Ectodermal cell (in vitro differentiated cells): ENCODE measurements around the gene WAC.
A peak's percentile ranks its signal among the peaks of the same experiment; 100 is the strongest.
"Not testable (repeated sequence)": the region's sequence is repeated elsewhere in the genome, so short reads cannot be mapped to it uniquely, and the experiment has no call there.

ENCODE experiments used
- H3K27ac ChIP-seq: 2 replicates; pipeline ENCODE4 v1.7.0; 2013; ENCODE audit warnings: mild to moderate bottlenecking, low read depth, low read length; ENCODE audit not compliant: insufficient read depth, poor library complexity, severe bottlenecking
- H3K27me3 ChIP-seq: 2 replicates; pipeline ENCODE4 v1.7.0; 2013; ENCODE audit warnings: mild to moderate bottlenecking, low read length; ENCODE audit not compliant: insufficient read depth, control insufficient read depth, poor library complexity, severe bottlenecking
- H3K36me3 ChIP-seq: one replicate; pipeline ENCODE4 v1.7.0; 2013; ENCODE audit warnings: low read length; ENCODE audit not compliant: control insufficient read depth, insufficient read depth
- H3K4me1 ChIP-seq: one replicate; pipeline ENCODE4 v1.7.0; 2013; ENCODE audit warnings: low read length; ENCODE audit not compliant: control insufficient read depth, insufficient read depth
- H3K4me3 ChIP-seq: 2 replicates; pipeline ENCODE4 v1.7.0; 2013; ENCODE audit warnings: low read depth, low read length, control low read depth; ENCODE audit not compliant: insufficient read depth
- H3K9me3 ChIP-seq: 2 replicates; pipeline ENCODE4 v1.7.0; 2013; ENCODE audit warnings: mild to moderate bottlenecking, low read length, moderate library complexity; ENCODE audit not compliant: control insufficient read depth
- WGBS, 2 experiments: methylation state at CpG; one replicate each; pipeline ENCODE4 v1.1.7; 2013; ENCODE audit warnings: missing lambda C conversion rate in 2 of 2; 5-methylcytosine and 5-hydroxymethylcytosine counted together

WAC gene

GRCh38 chr10:28644647-28645046, 111.7 kb downstream of the WAC start:
- Histone ChIP-seq H3K27ac (no peak overlapping the region), H3K9me3 (no peaks in the 10 kb centered on the region), H3K4me3 (no peak overlapping the region), H3K27me3 (no peaks in the 10 kb centered on the region), H3K36me3 (no peaks in the 10 kb centered on the region), H3K4me1 (no peaks in the 10 kb centered on the region)
- 79 to 86% methylated on average over 5 of the region's 5 CpGs for WGBS, 2 experiments

GRCh38 chr10:28652106-28652505, 119.2 kb downstream of the WAC start:
- Histone ChIP-seq H3K27me3 (no peaks in the 10 kb centered on the region), H3K9me3 (no peaks in the 10 kb centered on the region), H3K4me3 (no peak overlapping the region), H3K36me3 (no peaks in the 10 kb centered on the region), H3K4me1 (no peaks in the 10 kb centered on the region), H3K27ac (no peak overlapping the region)
- WGBS, 2 experiments, result 92 to 97% methylated on average over 2 of the region's 2 CpGs

GRCh38 chr10:28652703-28653102, 119.8 kb downstream of the WAC start:
- Histone ChIP-seq H3K4me3 (no peak overlapping the region), H3K36me3 (no peaks in the 10 kb centered on the region), H3K27ac (no peak overlapping the region), H3K4me1 (no peaks in the 10 kb centered on the region), H3K27me3 (no peaks in the 10 kb centered on the region), H3K9me3 (no peaks in the 10 kb centered on the region)
- WGBS, 2 experiments, result 88 to 97% methylated on average over 5 of the region's 5 CpGs

- not testable (repeated sequence) for H3K4me1 ChIP-seq, H3K27ac ChIP-seq, H3K27me3 ChIP-seq, H3K4me3 ChIP-seq, H3K9me3 ChIP-seq, H3K36me3 ChIP-seq
- 87 to 89% methylated on average over 7 of the region's 7 CpGs for WGBS, 2 experiments
Measured at GRCh38 chr10:28658824-28659223, 125.9 kb downstream of the WAC start.

GRCh38 chr10:28661035-28661434, 128.1 kb downstream of the WAC start:
- Histone ChIP-seq H3K4me3 (no peak overlapping the region), H3K9me3 (no peaks in the 10 kb centered on the region), H3K27ac (no peak overlapping the region)

GRCh38 chr10:28663576-28664368, 130.9 kb downstream of the WAC start:
- H3K27me3 ChIP-seq, result peaks cover 34% of the 10 kb centered on the region
- no peaks in the 10 kb centered on the region for H3K4me1 ChIP-seq
- 13 to 18% methylated on average over 8 to 9 of the region's 9 CpGs for WGBS, 2 experiments
- no peaks in the 10 kb centered on the region for H3K36me3 ChIP-seq
- H3K27ac ChIP-seq, result no peak overlapping the region
- no peaks in the 10 kb centered on the region for H3K9me3 ChIP-seq
- H3K4me3 ChIP-seq, result no peak overlapping the region

More at GRCh38 chr10:28661035-28661434, 128.1 kb downstream of the WAC start:
- Histone ChIP-seq H3K4me1 (no peaks in the 10 kb centered on the region), H3K36me3 (no peaks in the 10 kb centered on the region), H3K27me3 (peaks cover 7% of the 10 kb centered on the region)
- 66 to 71% methylated on average over 3 of the region's 3 CpGs for WGBS, 2 experiments

GRCh38 chr10:28664369-28664740, 131.4 kb downstream of the WAC start:
- H3K27ac ChIP-seq, result no peak overlapping the region
- 78 to 79% methylated on average over 6 of the region's 6 CpGs for WGBS, 2 experiments

GRCh38 chr10:28666751-28667467, 134.0 kb downstream of the WAC start:
- Histone ChIP-seq H3K4me3 (no peak overlapping the region), H3K9me3 (no peaks in the 10 kb centered on the region), H3K27me3 (peaks cover 64% of the 10 kb centered on the region), H3K4me1 (no peaks in the 10 kb centered on the region), H3K27ac (no peak overlapping the region), H3K36me3 (no peaks in the 10 kb centered on the region)
- 87 to 91% methylated on average over 12 of the region's 12 CpGs for WGBS, 2 experiments

More at GRCh38 chr10:28664369-28664740, 131.4 kb downstream of the WAC start:
- no peak overlapping the region for H3K4me3 ChIP-seq
- H3K36me3 ChIP-seq, result no peaks in the 10 kb centered on the region
- H3K9me3 ChIP-seq, result no peaks in the 10 kb centered on the region
- H3K4me1 ChIP-seq, result no peaks in the 10 kb centered on the region
- peaks cover 39% of the 10 kb centered on the region for H3K27me3 ChIP-seq

GRCh38 chr10:28668363-28669226, 135.7 kb downstream of the WAC start:
- Histone ChIP-seq H3K4me1 (no peaks in the 10 kb centered on the region), H3K27ac (no peak overlapping the region), H3K4me3 (peak overlapping the region; percentile 50), H3K9me3 (no peaks in the 10 kb centered on the region), H3K27me3 (peaks cover 73% of the 10 kb centered on the region), H3K36me3 (no peaks in the 10 kb centered on the region)
- WGBS, 2 experiments, result 2 to 3% methylated on average over 59 of the region's 59 CpGs
